ENCODE measurements around the gene CLSTN1. TPM values are rescaled to one million over a fixed set of nuclear protein-coding genes. Genes with fewer than 3 reads are reported as not detected.
A peak's percentile ranks its signal among the peaks of the same experiment; 100 is the strongest.
"Not testable (repeated sequence)": the region's sequence is repeated elsewhere in the genome, so short reads cannot be mapped to it uniquely, and the experiment has no call there.

CLSTN1 gene
- total RNA-seq, 1 donor from 2014 or later: 72.3 TPM

- Histone ChIP-seq H3K4me1 (peaks cover 13% of the 10 kb centered on the region), H3K27me3 (ENCODE audit: low read depth) (no peaks in the 10 kb centered on the region), H3K9me3 (no peaks in the 10 kb centered on the region), H3K36me3 (peaks cover 61% of the 10 kb centered on the region), H3K4me3 (peak overlapping the region; percentile 37), H3K27ac (peak overlapping the region; percentile 59)
- ATAC-seq (peak; percentile 70 to 72), DNase-seq (peak; percentile 85)
- TF ChIP-seq CTCF (IDR thresholded peaks at IDR 0.05): no peak
- intact Hi-C loops (cut with DNase I): no loop called here
Observed at GRCh38 chr1:9717193-9718005, 106.4 kb downstream of the CLSTN1 start.

- ATAC-seq: no peak
- H3K27ac ChIP-seq: peak overlapping the region; percentile 59
- H3K36me3 ChIP-seq: peaks cover 57% of the 10 kb centered on the region
- DNase-seq: no peak
- peaks cover 13% of the 10 kb centered on the region for H3K4me1 ChIP-seq
- H3K4me3 ChIP-seq: peak overlapping the region; percentile 37
- H3K9me3 ChIP-seq: no peaks in the 10 kb centered on the region
- no peaks in the 10 kb centered on the region for H3K27me3 ChIP-seq (ENCODE audit: low read depth)
- no peak for TF ChIP-seq CTCF (IDR thresholded peaks at IDR 0.05)
- intact Hi-C loops (cut with DNase I): no loop called here
Observed at GRCh38 chr1:9716404-9717192, 107.2 kb downstream of the CLSTN1 start.

GRCh38 chr1:9715536-9716226, 108.1 kb downstream of the CLSTN1 start:
- intact Hi-C loops (cut with DNase I): no loop called here
- TF ChIP-seq CTCF (IDR thresholded peaks at IDR 0.05): no peak
- Histone ChIP-seq H3K4me1 (peaks cover 13% of the 10 kb centered on the region), H3K36me3 (peaks cover 57% of the 10 kb centered on the region), H3K27me3 (ENCODE audit: low read depth) (no peaks in the 10 kb centered on the region), H3K4me3 (no peak overlapping the region), H3K27ac (peak overlapping the region; percentile 27), H3K9me3 (no peaks in the 10 kb centered on the region)
- no peak for ATAC-seq
- DNase-seq: no peak

- peaks cover 11% of the 10 kb centered on the region for H3K4me1 ChIP-seq
- H3K9me3 ChIP-seq: no peaks in the 10 kb centered on the region
- H3K27me3 ChIP-seq (ENCODE audit: low read depth): no peaks in the 10 kb centered on the region
- TF ChIP-seq CTCF (IDR thresholded peaks at IDR 0.05): no peak
- no peak overlapping the region for H3K4me3 ChIP-seq
- intact Hi-C loops (cut with DNase I): no loop called here
- no peak for DNase-seq
- H3K36me3 ChIP-seq: peaks cover 55% of the 10 kb centered on the region
- ATAC-seq: no peak
- no peak overlapping the region for H3K27ac ChIP-seq
Observed at GRCh38 chr1:9714257-9714718, 109.5 kb downstream of the CLSTN1 start.

DNA sequence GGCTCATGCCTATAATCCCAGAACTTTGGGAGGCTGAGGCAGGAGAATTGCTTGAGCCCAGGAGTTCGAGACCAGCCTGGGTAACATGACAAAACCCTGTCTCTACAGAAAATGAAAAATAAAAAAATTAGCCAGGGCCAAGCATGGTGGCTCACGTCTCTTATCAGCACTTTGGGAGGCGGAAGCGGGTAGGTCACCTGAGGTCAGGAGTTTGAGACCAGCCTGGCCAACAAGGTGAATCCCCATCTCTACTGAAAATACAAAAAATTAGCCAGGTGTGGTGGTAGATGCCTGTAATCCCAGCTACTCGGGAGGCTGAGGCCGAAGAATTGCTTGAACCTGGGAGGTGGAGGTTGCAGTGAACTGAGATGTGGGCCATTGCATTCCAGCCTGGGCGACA, 111.0 kb downstream of the CLSTN1 start:
- H3K36me3 ChIP-seq: peaks cover 55% of the 10 kb centered on the region
- DNase-seq; H3K27ac ChIP-seq; H3K27me3 ChIP-seq (ENCODE audit: low read depth); H3K4me3 ChIP-seq; H3K4me1 ChIP-seq; ATAC-seq; intact Hi-C loops (cut with DNase I); H3K9me3 ChIP-seq: not testable (repeated sequence)

Data from lower lobe of right lung (tissue), 2 donors.